LoVo (cell line): Measurements from ENCODE around the gene FKBP6.
"Not testable (repeated sequence)": the region's sequence is repeated elsewhere in the genome, so short reads cannot be mapped to it uniquely, and the experiment has no call there.

ENCODE experiments used
- DNase-seq: peaks from one replicate; pipeline ENCODE4 v3.0.0-alpha.2; 2016; ENCODE audit warnings: low spot score

FKBP6 gene

DNA sequence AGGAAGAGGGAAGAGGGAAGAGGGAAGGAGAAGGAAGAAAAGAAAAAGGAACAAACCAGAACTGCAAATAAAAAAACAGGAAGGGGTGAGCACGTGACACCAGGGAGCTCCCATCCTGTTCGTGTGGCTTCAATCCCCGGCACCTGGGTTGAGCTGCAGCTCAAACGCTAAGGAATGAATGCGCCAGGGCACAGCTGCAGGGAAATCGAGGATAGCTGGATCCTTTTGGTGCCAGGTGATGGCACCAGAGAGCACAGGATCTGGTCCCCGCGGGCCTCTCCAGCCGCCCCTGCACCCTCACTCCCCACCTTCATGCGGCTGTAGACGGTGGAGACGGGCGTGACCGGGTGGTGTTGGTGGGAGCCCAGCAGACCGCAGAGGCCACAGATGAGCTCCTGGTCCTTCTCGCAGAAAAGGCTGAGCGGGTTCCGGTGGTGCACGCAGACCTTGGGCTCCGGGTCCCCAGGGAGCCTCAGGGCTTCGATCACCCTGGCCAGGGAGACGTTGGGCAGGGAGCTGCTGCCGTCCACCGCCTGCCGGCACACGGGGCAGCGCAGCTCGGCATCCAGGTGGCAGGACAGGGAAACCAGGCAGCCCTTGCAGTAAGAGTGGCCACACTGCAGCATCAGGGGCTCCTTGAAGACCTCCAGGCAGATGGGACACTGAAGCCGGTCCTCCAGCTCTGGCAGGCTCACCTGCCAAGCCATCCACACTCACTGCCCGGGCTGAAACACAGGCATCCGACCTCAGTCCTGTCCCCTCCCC, 3.7 kb upstream of the FKBP6 start:
- peak; percentile 60 for DNase-seq

DNA sequence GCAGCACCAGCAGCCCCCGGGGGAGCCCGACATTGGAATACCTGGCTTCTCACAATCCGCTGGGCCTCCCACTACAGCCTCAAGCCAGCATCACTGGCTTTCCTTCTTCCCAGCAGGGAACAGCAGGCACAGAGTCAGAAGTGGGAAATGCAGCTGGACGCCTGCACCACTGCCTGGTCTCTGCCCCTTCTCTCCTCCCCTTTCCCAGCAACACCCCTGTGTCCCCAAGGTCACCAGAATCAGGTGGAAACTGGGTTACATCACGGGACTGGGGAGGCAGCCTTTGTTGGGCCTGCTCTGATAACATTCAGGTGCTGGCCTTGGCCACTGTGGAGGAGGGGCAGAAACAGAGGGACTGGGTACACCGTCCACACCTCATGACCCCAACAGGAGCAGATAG, 2.5 kb upstream of the FKBP6 start:
- not testable (repeated sequence) for DNase-seq

DNA sequence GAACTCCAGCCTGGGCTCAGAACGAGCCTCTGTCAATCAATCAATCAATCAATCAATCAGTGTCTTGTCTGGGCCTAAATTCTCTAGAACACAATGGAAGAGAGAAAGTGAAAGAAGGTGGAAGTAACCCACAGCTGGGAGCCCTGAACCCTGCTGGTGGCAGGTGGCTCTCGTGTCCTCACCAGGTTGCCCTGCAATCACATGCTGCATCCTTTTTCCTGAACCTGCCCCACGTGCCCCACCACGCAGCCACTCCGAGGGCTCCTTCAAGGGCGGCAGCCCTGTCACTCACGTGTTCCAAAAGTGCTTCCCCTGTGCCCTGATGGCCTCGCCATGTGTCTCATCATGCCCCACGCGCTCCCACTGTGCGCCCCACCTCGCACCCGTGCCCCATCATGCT, 512 bp upstream of the FKBP6 start:
- not testable (repeated sequence) for DNase-seq

DNA sequence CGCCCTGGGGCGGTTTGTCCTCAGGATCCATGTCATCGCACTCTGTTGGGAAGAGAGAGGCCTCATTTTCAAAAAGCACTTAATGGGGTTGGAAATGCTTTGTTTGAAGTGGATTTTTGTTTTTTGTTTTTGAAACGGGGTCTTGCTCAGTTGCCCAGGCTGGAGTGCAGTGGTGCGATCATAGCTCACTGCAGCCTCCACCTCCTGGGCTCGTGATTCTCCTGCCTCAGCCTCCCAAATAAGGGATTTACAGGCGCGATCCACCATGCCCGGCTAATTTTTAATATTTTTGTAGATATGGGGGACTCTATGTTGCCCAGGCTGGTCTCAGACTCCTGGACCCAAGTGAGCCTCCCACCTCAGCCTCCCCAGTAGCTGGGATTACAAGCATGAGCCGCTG, 735 bp downstream of the FKBP6 start:
- DNase-seq = no peak

DNA sequence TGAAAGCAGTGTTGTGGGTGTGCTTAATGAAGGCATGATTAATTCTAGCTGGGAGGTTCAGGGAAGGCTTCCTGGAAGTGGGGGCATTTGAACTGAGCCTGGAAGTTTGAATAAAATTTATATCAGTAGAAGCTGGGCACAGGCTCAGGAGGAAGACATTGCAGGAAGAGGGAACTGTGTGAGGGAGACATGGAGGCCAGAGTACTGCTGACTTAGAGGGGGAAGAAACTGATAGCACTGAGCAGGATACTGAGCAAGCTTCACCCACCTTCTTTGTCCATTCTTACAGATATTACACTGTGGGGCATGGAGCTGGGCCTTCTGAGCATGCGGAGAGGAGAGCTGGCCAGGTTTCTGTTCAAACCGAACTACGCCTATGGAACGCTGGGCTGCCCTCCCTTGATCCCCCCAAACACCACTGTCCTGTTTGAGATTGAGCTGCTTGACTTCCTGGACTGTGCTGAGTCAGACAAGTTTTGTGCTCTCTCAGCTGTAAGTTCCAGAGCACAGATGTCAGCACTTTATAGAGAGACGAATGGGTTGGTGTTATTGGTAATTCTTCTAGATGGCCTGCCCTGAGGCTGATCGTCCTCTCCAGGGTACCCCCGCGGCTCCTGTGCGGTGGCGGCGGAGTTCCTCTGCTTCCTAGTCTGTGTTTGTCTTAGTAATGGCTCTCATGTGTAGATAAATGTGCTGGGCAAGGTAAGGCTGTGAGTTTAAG, 2.1 kb downstream of the FKBP6 start:
- DNase-seq = no peak

DNA sequence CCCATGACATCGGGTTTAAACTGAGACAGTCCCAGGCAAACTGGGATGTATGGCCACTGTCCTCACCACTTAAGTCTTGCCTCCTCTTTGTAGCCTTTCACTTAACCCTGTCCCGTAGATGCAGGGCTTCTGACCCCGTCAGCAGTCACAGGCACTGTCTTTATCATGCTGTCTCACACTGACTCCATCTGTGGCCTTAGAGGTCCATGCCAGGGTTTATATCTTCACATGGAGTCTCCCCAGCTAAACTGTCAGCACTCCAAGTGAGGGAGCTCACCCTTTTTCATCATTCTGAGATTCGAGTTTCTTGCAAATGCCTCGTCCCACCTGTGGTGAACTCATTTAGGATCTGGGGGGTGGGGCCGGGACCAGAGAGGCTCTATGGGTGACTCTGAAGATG, 2.8 kb downstream of the FKBP6 start:
- DNase-seq = no peak

DNA sequence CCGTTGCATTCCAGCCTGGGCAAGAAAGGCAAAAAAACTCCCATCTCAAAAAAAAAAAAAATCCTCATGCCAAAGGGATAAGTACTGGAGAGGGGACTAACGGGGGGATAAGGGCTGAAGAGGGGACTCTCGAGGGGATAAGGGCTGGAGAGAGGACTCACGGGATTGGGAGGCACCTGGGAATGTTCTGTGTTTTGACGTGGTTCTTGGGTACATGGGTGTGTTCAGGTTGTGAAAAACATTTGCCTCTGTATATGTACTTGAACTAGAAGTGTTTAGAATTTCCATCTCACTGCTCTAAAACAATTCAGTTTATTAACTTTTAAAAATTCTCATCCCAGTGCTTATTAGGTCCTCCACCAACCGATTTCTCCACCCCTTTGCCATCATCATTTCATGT, 4.5 kb downstream of the FKBP6 start:
- DNase-seq = no peak

DNA sequence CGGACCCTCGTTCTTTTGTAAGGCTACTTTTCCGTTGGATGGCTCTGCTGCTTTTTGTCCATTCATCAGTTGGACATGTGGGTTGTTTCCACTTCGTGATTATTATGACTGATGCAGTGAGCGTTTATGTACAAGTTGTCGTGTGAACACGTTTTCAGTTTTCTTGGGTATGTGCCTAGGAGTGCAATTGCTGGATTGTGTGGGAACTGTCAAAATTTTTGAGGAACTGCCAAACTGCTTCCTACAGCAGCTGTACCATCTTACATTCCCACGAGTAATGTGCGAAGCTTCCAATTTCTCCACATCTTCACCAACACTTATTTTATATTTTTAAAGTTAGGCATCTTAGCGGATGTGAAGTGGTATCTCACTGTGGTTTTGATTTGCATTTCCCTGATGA, 10.4 kb downstream of the FKBP6 start:
- no peak for DNase-seq

DNA sequence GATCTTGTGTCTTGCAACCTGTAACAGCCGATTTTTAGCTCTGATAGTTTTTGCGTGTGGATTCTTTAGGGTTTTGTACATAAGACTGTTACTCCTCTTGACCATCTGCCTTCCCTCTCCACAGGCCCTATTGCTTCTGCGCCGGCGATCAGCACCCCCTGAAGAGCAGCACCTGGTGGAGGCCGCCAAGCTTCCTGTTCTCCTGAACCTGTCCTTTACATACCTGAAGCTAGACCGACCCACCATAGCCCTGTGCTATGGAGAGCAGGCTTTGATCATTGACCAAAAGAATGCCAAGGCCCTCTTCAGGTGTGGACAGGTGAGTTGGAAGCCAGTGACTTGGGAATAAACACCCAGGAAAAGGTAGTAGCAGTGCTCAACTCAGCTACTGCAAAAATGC, 12.6 kb downstream of the FKBP6 start:
- DNase-seq = no peak

DNA sequence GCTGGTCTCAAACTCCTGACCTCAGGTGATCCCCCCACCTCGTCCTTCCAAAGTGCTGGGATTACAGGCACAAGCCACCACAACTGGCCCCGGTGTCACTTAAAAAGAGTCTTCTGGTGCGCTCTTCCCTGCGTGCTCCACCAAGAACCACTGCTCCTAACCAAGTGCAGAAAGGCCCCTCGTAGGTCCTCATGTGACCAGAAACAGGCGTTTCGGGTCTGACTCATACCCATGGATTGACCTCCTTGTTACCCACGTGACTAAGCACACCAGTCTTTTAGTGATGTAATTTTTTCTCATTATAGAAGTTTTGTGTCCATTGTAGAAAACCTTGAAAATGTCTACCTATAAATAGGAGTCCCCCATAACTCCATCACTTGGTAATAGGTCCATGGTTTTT, 13.9 kb downstream of the FKBP6 start:
- DNase-seq = peak; percentile 40

DNA sequence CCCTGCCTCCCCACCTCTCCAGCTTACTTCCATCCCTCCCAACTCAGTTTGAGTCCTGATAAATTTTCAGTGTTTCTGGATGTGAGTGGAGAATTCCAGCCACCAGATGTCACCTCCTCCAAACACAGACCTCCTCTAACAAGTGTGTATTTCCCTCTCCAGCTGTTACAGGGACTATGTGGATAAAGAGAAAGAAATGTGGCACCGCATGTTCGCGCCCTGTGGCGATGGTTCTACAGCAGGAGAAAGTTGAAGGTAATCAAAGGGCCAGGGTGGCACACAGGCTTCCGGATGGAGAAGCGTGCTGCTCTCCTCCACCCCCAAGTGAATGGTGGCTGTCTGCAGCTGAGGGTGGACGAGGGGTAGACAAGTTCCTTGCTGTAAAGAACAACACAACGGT, 14.7 kb downstream of the FKBP6 start:
- DNase-seq = peak; percentile 7

DNA sequence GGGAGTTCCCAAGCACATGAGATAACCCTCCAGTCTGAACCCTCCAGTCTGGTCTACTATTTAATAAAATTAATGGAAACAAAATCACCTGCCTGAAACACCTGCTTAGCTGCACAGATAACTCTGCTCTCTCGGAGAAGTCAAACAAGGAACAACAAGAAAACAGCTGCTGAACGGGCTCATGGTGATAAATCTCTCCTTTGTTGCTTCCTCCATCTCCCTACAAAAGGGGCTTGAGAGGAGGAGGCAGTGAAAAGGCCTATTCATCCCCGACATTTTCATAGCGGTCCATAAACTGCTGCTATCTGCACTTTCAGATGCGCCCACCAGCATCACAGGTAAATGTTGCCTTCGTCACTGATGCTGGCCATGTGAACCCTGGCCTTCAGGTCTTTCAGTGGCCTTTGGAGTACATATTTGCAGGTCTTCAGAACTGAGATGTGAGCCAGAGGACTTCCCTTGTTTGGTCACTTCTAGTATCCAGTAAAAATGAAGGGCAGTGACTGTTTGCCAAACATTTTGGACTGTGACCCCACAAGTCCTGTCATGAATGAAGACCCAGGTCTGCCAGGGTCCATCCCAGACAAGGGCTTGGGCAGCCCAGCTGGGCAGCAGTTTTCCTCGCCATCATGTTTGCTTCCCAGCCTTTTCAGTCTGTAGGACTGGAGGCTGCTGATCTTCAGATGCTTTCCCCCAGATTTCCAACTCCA, 15.9 kb downstream of the FKBP6 start:
- DNase-seq = no peak

DNA sequence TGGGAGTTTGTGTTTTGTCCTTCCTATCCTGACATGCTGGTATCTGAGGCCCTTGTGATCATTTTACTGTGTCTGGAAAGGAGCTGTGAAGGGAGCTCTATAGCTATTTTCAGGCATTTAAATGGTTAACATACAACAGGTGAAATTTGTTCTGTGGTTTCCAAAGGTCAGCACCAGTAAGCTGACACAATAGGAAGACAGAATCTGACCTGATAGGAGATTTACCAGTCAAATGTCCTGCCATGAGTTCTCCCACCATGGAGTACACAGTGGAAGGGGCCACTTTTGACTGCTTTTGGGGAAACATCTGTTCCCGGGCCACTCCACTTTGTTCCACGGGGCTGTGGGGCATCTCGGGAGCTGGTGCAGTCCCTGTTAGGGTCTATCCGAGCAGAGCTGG, 17.6 kb downstream of the FKBP6 start:
- no peak for DNase-seq

DNA sequence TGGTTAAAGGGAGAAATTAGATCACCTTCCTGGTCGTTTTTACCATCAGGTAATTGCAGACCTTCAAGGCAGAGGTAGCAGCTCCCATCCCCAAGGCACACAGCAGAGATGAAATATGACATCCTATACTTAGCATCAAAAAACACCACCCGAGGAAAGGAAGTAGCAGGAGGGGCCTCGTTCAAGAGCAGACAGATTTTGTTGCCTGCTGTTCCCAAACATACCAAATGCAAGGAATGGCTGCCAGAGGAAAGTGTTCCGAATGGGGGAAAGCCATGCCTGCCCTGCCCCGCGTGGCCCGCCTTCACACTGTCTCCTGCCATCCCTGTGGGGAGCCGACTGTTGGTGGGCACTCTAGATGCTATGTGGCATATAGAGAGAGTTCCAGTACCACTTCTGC, 18.0 kb downstream of the FKBP6 start:
- no peak for DNase-seq

DNA sequence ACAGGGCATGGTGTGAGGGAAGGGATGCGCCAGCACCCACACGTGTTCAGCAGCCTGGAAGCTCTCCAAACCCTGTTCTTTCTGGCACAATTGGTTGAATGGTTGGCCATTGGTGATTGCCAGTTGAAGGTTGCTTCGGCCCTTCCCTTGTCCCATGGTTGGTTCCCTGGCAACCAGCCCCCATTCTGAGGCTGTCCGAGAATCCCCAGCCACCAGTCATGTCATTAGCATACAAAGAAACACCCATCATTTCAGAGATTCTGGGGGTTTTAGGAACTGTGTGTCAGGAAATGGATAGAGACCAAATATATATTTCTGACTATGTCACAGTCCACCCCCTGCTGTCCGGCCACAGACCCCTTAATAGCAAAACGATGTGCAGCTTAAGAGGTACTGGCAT, 21.8 kb downstream of the FKBP6 start:
- no peak for DNase-seq

DNA sequence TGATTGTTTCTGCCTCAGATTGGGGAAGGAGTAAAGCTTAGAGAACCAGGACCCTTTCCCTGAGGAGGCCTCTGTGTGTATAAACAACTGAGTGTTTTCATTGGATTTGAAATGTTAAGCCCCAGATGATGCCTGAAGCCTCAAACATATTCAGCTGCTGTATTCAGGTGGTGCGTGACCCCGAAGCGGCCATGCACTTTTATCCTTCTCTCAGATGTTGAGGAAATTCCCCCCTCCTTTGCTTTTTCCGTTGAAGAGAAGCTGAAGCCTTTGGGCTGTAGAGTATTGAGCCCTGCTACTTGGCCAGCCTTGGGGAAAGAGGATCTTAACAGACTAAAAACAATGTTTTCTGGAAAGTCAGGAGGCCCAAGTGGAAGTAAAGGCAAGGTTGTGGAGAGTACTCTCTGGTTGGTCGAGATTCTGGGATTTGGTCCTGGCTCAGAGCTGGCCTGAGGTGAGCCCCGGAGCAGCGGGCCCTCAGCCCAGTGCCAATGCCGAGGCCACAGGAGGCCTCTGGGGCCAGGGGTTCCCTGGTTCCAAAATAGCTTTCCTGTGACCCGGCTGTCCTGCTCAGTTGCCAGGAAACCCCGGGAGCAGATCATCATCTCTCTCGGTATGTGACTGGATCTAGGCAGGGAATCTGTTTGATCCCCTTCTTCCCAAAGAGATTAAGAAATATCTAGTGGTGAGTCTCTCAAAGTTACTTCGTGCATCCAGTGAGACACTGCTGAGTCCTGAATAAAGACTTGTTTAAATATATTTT, 22.5 kb downstream of the FKBP6 start:
- no peak for DNase-seq

DNA sequence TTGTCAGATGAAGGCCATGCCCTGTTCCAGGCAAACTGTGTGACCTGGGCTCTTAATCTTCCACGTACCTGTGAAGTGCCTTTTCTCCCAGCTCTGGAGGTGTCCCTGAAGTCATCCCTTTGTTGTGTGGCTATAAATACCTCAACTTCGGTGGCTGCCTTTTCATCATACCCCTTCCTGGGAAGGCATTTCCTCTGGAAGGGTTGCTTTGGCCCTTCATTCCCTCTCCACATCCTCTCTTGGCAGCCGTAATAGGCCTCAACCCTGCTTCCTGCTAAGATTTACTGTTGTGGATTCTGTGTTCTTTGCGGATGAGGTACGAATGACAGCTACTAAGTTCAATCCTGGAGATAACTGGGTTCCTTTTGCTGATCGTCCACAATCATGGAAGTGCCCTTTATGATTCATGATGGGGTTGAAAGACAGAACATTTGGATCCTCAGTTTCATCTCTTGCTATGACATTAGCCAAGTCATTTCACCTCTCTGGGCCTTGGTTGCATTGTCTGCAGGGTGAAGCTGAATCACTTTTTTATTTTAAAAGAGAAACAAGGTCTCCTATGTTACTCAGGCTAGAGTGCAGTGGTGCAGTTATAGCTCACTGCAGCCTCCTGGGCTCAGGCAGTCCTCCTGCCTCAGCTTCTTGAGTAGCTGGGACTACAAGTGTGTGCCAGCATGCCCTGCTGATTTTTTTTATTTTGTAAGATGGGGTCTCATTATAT, 23.6 kb downstream of the FKBP6 start:
- DNase-seq = no peak

DNA sequence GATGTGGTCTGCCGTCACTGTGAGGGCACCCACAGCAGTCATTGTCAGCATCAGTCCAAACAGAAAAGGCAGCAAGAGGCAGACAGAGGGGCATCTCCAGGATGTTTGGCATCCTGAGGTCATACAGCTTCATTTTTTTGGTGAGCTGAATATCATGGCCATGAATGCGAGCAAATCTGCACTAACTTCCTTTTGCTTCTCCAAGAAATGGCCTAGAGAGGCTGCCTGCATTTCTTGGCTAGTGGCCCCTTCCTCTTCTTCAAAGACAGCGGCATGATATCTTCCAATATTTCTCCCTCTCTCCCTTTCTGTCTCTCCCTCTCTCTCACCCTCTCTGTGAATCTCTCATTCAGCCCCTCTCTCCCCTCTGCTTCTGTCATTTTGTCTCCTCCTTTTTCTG, 24.8 kb downstream of the FKBP6 start:
- no peak for DNase-seq

DNA sequence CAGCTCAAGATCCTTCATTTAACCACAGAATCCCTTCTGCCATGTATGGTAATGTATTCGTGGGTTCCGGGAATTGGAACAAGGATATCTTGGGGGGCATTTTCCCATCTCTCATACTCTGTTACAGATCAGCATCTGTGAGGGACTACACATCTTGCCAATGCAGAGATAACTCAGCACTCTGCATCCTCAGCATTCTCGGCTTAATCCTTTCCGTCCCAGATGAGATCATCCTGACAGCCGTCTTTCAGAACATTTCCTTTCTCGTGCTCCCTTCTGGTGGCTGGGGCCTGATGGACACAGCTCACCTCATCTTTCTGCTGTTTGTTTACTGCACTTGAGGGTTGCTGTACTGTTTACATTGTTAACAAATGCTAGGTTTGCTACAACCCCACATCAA, 25.3 kb downstream of the FKBP6 start:
- DNase-seq = no peak

DNA sequence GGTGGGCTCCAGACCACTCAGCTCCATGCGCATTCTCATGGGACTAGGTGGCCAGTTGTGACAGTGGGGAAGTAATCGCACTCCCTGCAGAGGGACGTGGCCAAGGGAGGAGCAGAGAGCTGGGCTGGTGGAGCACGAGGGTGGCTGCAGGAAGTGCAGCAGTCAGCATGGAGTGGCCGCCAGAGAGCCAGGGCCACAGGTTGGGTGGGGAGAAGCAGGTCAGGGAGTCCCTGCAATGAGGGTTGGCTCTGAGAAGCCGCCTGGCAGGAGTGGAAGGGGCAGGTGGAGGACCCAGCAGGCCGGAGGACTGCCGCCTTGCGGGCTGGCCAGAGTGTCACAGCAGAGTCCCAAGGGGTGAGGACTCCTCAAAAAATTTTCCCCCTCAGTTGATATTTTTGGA, 26.2 kb downstream of the FKBP6 start:
- no peak for DNase-seq

DNA sequence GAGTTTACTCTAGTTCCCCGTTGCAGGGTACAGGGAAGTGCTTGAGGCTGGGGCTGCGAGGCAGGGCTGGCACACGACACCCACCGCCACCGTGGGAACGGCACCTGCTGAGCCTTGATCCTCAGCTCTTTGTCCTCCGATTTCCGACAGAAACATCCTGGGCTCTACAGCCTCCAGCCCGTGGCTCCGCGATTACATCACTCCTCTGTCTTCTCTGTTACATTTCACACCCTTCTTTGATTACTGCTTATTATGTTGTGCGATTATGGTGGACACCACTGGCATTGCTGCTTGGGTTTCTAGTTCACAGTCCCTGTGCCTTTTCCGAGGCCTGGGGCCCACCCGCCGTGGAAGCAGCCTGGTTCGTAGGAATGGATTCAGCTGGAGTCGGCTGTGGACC, 26.9 kb downstream of the FKBP6 start:
- no peak for DNase-seq

DNA sequence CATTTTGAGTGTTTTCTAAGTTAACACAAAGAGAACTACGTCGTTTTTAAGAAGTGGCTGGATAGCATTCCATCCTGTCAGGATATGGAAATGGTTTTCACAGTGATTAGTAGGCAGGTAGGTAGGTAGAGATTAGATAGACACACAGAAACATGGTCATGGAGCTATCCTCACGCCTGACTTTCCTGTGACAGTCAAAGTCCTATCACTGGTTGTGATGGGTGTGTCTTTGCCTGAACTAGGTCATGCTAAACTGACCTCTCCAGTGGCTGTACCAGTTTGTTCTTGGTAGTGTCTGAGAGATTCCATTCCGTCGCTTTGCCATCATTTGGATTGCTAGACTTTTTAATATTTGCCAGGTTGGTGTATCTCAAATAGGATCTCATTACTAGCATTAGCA, 28.2 kb downstream of the FKBP6 start:
- DNase-seq = no peak
